Nephron (organoid): Measurements from ENCODE around the gene DTD2.

Source experiments
- H3K27ac Mint-ChIP-seq, 3 experiments: 2 replicates each; pipeline ENCODE4 v1.8.0; 2020; ENCODE audit warnings: mixed read lengths in 3 of 3, mild to moderate bottlenecking in 2 of 3, moderate library complexity in 1 of 3
- H3K27me3 Mint-ChIP-seq: 2 replicates; pipeline ENCODE4 v1.8.0; 2021; ENCODE audit warnings: low read depth, mild to moderate bottlenecking, moderate library complexity, mixed read lengths
- H3K36me3 Mint-ChIP-seq: 2 replicates; pipeline ENCODE4 v1.8.0; 2020; ENCODE audit warnings: low read depth, mixed read lengths
- H3K4me1 Mint-ChIP-seq: 2 replicates; pipeline ENCODE4 v1.8.0; 2020; ENCODE audit warnings: mixed read lengths
- H3K4me3 Mint-ChIP-seq, 3 experiments: 2 replicates each; pipeline ENCODE4 v1.8.0; 2020; ENCODE audit warnings: mild to moderate bottlenecking in 3 of 3, mixed read lengths in 3 of 3, moderate library complexity in 2 of 3
- H3K9me3 Mint-ChIP-seq: 2 replicates; pipeline ENCODE4 v1.8.0; 2020; ENCODE audit warnings: mixed read lengths
- TF ChIP-seq, protein P1 (sequence below), 3 experiments: fragments of 200-600 bp; sonication (generic); IDR thresholded peaks; one replicate each; pipeline ENCODE4 v1.5.0; 2021; ENCODE audit warnings: antibody characterized with exemption in 3 of 3; ENCODE audit not compliant: unreplicated experiment in 3 of 3

DTD2 gene

GRCh38 chr14:31408421-31408820, 48.9 kb downstream of the DTD2 start:
- H3K36me3 Mint-ChIP-seq = no peaks in the 10 kb centered on the region
- H3K27ac Mint-ChIP-seq = no peak overlapping the region
- H3K4me3 Mint-ChIP-seq = no peak overlapping the region
- no peaks in the 10 kb centered on the region for H3K9me3 Mint-ChIP-seq
- TF ChIP-seq, protein P1, sequence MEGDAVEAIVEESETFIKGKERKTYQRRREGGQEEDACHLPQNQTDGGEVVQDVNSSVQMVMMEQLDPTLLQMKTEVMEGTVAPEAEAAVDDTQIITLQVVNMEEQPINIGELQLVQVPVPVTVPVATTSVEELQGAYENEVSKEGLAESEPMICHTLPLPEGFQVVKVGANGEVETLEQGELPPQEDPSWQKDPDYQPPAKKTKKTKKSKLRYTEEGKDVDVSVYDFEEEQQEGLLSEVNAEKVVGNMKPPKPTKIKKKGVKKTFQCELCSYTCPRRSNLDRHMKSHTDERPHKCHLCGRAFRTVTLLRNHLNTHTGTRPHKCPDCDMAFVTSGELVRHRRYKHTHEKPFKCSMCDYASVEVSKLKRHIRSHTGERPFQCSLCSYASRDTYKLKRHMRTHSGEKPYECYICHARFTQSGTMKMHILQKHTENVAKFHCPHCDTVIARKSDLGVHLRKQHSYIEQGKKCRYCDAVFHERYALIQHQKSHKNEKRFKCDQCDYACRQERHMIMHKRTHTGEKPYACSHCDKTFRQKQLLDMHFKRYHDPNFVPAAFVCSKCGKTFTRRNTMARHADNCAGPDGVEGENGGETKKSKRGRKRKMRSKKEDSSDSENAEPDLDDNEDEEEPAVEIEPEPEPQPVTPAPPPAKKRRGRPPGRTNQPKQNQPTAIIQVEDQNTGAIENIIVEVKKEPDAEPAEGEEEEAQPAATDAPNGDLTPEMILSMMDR (IDR thresholded peaks at IDR 0.05; ENCODE audit: unreplicated experiment in 3 of 3) = no peak
- H3K4me1 Mint-ChIP-seq = peaks cover 5% of the 10 kb centered on the region
- H3K27me3 Mint-ChIP-seq = no peaks in the 10 kb centered on the region

DNA sequence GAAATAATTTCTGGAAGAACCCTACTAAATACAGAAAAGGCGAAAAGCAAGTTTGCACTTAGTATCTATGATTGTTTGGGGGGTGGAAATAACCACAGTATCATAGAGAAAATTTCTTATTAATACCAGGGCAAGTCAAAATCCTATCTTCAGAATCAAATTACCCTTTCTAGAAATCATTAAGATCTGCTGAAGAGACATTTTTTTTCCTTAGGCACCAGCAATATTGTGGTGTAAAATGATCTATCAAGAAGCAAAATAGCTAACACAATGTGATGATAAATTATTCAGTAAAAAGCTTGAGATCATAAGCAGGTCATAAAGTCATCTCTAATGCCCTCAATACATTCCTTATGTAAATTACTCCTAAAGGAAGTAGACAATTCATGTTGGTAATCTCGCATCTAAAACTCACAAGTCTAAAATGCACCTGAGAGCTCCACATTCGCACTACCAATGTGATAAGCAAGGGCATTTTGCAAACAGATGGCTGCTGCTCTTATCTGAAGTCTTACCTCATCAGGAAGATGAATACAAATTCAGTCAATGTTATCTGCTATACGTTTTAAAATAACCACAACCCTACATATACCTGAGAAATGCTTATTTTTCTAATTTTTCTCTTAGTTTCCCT, 51.6 kb downstream of the DTD2 start:
- Mint-ChIP-seq H3K9me3 (no peaks in the 10 kb centered on the region), H3K4me1 (no peaks in the 10 kb centered on the region), H3K27me3 (no peaks in the 10 kb centered on the region), H3K36me3 (peaks cover 5% of the 10 kb centered on the region), H3K4me3 (no peak overlapping the region), H3K27ac (no peak overlapping the region)
- TF ChIP-seq, protein P1 (IDR thresholded peaks at IDR 0.05; ENCODE audit: unreplicated experiment in 3 of 3) = no peak

- H3K4me1 Mint-ChIP-seq = no peaks in the 10 kb centered on the region
- TF ChIP-seq, protein P1 (IDR thresholded peaks at IDR 0.05; ENCODE audit: unreplicated experiment in 3 of 3) = no peak
- H3K9me3 Mint-ChIP-seq = no peaks in the 10 kb centered on the region
- H3K4me3 Mint-ChIP-seq = no peak overlapping the region
- no peak overlapping the region for H3K27ac Mint-ChIP-seq
- no peaks in the 10 kb centered on the region for H3K27me3 Mint-ChIP-seq
- H3K36me3 Mint-ChIP-seq = peaks cover 8% of the 10 kb centered on the region
Observed at GRCh38 chr14:31405106-31405505, 52.2 kb downstream of the DTD2 start.

- Mint-ChIP-seq H3K4me1 (no peaks in the 10 kb centered on the region), H3K27ac (no peak overlapping the region)
Observed at GRCh38 chr14:31403707-31404106, 53.6 kb downstream of the DTD2 start.

GRCh38 chr14:31402764-31403439, 54.4 kb downstream of the DTD2 start:
- no peaks in the 10 kb centered on the region for H3K4me1 Mint-ChIP-seq

More at GRCh38 chr14:31403707-31404106, 53.6 kb downstream of the DTD2 start:
- TF ChIP-seq, protein P1 (IDR thresholded peaks at IDR 0.05; ENCODE audit: unreplicated experiment in 3 of 3) = no peak
- Mint-ChIP-seq H3K9me3 (no peaks in the 10 kb centered on the region), H3K4me3 (no peak overlapping the region), H3K36me3 (peaks cover 15% of the 10 kb centered on the region), H3K27me3 (no peaks in the 10 kb centered on the region)

More at GRCh38 chr14:31402764-31403439, 54.4 kb downstream of the DTD2 start:
- TF ChIP-seq, protein P1 (IDR thresholded peaks at IDR 0.05; ENCODE audit: unreplicated experiment in 3 of 3) = no peak
- Mint-ChIP-seq H3K27ac (no peak overlapping the region), H3K36me3 (peaks cover 23% of the 10 kb centered on the region), H3K4me3 (no peak overlapping the region), H3K9me3 (no peaks in the 10 kb centered on the region), H3K27me3 (no peaks in the 10 kb centered on the region)
